ENCODE data around the gene ACACB. TPM values are rescaled to one million over a fixed set of nuclear protein-coding genes. Genes with fewer than 3 reads are reported as not detected.
A peak's percentile ranks its signal among the peaks of the same experiment; 100 is the strongest.

The ACACB gene
- total and polyA plus RNA-seq, 2 experiments from 2014 or later: 6.2 to 15.4 TPM

DNA sequence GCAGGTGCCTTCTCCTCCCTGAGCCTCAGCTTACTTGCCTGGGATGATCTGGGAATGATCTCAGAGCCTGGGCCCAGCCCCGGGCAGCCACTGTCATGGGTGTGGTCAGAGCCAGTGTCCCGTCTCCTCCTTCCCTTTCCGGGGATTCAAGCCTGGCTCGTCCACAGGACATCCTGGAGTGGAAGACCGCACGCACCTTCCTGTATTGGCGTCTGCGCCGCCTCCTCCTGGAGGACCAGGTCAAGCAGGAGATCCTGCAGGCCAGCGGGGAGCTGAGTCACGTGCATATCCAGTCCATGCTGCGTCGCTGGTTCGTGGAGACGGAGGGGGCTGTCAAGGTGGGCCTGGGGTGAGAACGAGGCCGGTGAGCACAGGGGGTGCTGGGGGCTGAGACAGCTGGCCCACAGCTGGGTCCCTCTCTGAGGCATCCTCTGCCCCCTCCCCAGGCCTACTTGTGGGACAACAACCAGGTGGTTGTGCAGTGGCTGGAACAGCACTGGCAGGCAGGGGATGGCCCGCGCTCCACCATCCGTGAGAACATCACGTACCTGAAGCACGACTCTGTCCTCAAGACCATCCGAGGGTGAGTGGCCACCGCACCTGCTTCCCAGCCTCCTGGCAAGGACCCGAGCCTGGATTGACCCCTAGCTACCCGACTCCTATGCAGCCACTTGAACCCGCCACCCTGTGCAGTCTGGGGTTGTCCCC lies 148.7 kb downstream of the ACACB start:
- TF ChIP-seq, protein P1, sequence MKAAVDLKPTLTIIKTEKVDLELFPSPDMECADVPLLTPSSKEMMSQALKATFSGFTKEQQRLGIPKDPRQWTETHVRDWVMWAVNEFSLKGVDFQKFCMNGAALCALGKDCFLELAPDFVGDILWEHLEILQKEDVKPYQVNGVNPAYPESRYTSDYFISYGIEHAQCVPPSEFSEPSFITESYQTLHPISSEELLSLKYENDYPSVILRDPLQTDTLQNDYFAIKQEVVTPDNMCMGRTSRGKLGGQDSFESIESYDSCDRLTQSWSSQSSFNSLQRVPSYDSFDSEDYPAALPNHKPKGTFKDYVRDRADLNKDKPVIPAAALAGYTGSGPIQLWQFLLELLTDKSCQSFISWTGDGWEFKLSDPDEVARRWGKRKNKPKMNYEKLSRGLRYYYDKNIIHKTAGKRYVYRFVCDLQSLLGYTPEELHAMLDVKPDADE (IDR thresholded peaks at IDR 0.05): no peak
- TF ChIP-seq ZNF114 (CRISPR knock-in tag; IDR thresholded peaks at IDR 0.05) (no peak), STAT1 (IDR thresholded peaks at IDR 0.05; ENCODE audit: unreplicated experiment) (no peak), EZH2phosphoT487 (IDR thresholded peaks at IDR 0.05; ENCODE audit: unreplicated experiment) (no peak)
- TF ChIP-seq, protein P2, sequence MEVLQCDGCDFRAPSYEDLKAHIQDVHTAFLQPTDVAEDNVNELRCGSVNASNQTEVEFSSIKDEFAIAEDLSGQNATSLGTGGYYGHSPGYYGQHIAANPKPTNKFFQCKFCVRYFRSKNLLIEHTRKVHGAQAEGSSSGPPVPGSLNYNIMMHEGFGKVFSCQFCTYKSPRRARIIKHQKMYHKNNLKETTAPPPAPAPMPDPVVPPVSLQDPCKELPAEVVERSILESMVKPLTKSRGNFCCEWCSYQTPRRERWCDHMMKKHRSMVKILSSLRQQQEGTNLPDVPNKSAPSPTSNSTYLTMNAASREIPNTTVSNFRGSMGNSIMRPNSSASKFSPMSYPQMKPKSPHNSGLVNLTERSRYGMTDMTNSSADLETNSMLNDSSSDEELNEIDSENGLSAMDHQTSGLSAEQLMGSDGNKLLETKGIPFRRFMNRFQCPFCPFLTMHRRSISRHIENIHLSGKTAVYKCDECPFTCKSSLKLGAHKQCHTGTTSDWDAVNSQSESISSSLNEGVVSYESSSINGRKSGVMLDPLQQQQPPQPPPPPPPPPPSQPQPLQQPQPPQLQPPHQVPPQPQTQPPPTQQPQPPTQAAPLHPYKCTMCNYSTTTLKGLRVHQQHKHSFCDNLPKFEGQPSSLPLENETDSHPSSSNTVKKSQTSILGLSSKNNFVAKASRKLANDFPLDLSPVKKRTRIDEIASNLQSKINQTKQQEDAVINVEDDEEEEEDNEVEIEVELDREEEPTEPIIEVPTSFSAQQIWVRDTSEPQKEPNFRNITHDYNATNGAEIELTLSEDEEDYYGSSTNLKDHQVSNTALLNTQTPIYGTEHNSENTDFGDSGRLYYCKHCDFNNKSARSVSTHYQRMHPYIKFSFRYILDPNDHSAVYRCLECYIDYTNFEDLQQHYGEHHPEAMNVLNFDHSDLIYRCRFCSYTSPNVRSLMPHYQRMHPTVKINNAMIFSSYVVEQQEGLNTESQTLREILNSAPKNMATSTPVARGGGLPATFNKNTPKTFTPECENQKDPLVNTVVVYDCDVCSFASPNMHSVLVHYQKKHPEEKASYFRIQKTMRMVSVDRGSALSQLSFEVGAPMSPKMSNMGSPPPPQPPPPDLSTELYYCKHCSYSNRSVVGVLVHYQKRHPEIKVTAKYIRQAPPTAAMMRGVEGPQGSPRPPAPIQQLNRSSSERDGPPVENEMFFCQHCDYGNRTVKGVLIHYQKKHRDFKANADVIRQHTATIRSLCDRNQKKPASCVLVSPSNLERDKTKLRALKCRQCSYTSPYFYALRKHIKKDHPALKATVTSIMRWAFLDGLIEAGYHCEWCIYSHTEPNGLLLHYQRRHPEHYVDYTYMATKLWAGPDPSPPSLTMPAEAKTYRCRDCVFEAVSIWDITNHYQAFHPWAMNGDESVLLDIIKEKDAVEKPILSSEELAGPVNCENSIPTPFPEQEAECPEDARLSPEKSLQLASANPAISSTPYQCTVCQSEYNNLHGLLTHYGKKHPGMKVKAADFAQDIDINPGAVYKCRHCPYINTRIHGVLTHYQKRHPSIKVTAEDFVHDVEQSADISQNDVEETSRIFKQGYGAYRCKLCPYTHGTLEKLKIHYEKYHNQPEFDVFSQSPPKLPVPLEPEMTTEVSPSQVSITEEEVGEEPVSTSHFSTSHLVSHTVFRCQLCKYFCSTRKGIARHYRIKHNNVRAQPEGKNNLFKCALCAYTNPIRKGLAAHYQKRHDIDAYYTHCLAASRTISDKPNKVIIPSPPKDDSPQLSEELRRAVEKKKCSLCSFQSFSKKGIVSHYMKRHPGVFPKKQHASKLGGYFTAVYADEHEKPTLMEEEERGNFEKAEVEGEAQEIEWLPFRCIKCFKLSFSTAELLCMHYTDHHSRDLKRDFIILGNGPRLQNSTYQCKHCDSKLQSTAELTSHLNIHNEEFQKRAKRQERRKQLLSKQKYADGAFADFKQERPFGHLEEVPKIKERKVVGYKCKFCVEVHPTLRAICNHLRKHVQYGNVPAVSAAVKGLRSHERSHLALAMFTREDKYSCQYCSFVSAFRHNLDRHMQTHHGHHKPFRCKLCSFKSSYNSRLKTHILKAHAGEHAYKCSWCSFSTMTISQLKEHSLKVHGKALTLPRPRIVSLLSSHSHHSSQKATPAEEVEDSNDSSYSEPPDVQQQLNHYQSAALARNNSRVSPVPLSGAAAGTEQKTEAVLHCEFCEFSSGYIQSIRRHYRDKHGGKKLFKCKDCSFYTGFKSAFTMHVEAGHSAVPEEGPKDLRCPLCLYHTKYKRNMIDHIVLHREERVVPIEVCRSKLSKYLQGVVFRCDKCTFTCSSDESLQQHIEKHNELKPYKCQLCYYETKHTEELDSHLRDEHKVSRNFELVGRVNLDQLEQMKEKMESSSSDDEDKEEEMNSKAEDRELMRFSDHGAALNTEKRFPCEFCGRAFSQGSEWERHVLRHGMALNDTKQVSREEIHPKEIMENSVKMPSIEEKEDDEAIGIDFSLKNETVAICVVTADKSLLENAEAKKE (CRISPR knock-in tag; IDR thresholded peaks at IDR 0.05): no peak
- TF ChIP-seq, protein P3, sequence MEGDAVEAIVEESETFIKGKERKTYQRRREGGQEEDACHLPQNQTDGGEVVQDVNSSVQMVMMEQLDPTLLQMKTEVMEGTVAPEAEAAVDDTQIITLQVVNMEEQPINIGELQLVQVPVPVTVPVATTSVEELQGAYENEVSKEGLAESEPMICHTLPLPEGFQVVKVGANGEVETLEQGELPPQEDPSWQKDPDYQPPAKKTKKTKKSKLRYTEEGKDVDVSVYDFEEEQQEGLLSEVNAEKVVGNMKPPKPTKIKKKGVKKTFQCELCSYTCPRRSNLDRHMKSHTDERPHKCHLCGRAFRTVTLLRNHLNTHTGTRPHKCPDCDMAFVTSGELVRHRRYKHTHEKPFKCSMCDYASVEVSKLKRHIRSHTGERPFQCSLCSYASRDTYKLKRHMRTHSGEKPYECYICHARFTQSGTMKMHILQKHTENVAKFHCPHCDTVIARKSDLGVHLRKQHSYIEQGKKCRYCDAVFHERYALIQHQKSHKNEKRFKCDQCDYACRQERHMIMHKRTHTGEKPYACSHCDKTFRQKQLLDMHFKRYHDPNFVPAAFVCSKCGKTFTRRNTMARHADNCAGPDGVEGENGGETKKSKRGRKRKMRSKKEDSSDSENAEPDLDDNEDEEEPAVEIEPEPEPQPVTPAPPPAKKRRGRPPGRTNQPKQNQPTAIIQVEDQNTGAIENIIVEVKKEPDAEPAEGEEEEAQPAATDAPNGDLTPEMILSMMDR (conservative IDR thresholded peaks at IDR 0.05; ENCODE audit: low read depth in 2 of 2): no peak
- TF ChIP-seq, protein P4, sequence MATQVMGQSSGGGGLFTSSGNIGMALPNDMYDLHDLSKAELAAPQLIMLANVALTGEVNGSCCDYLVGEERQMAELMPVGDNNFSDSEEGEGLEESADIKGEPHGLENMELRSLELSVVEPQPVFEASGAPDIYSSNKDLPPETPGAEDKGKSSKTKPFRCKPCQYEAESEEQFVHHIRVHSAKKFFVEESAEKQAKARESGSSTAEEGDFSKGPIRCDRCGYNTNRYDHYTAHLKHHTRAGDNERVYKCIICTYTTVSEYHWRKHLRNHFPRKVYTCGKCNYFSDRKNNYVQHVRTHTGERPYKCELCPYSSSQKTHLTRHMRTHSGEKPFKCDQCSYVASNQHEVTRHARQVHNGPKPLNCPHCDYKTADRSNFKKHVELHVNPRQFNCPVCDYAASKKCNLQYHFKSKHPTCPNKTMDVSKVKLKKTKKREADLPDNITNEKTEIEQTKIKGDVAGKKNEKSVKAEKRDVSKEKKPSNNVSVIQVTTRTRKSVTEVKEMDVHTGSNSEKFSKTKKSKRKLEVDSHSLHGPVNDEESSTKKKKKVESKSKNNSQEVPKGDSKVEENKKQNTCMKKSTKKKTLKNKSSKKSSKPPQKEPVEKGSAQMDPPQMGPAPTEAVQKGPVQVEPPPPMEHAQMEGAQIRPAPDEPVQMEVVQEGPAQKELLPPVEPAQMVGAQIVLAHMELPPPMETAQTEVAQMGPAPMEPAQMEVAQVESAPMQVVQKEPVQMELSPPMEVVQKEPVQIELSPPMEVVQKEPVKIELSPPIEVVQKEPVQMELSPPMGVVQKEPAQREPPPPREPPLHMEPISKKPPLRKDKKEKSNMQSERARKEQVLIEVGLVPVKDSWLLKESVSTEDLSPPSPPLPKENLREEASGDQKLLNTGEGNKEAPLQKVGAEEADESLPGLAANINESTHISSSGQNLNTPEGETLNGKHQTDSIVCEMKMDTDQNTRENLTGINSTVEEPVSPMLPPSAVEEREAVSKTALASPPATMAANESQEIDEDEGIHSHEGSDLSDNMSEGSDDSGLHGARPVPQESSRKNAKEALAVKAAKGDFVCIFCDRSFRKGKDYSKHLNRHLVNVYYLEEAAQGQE (IDR thresholded peaks at IDR 0.05; ENCODE audit: unreplicated experiment): no peak
- Histone ChIP-seq H3K36me3 (ENCODE audit: insufficient read depth) (no peaks in the 10 kb centered on the region), H3K4me3 (no peak overlapping the region), H3K4me2 (no peak overlapping the region), H3F3A (replicated peaks; ENCODE audit: low read depth) (no peaks in the 10 kb centered on the region), H4K20me1 (replicated peaks; ENCODE audit: insufficient read depth) (no peaks in the 10 kb centered on the region), H2AFZ (no peak overlapping the region), H3K79me2 (replicated peaks; ENCODE audit: insufficient read depth) (no peaks in the 10 kb centered on the region), H3K27me3 (ENCODE audit: insufficient read depth) (no peaks in the 10 kb centered on the region), H3K9me2 (ENCODE audit: insufficient read depth) (no peaks in the 10 kb centered on the region), H3K27ac (ENCODE audit: low read depth) (no peak overlapping the region), H3K4me1 (ENCODE audit: insufficient read depth) (no peaks in the 10 kb centered on the region; the same call in 1 of the 2 replicates)
- Mint-ChIP-seq H3K4me1 (peaks cover 16% of the 10 kb centered on the region), H3K36me3 (ENCODE audit: low read depth) (peaks cover 3% of the 10 kb centered on the region; the same call in 1 of the 3 replicates), H3K9me3 (peaks cover 2% of the 10 kb centered on the region; the same call in 1 of the 3 replicates), H3K27me3 (ENCODE audit: insufficient read depth, low read depth, poor library complexity) (peaks cover 6% of the 10 kb centered on the region), H3K4me3 (no peak overlapping the region), H3K27ac (peak overlapping the region; percentile 59; the same call in 1 of the 2 replicates)
- no peak for ATAC-seq
- no peak for DNase-seq (ENCODE audit: low spot score)

Measured in GM23338 (cell line).